Heart left ventricle (tissue), 13 donors: ENCODE measurements around the gene KIAA1958.

Experiments
- POLR2A ChIP-seq, 2 donors: fragments of 450-650 bp; IDR thresholded peaks; one replicate each; pipeline ENCODE4 v1.6.1; 2017; ENCODE audit warnings: antibody characterized with exemption in 2 of 2, mild to moderate bottlenecking in 2 of 2, moderate library complexity in 2 of 2
- TF ChIP-seq, protein P1 (sequence below), 12 donors: fragments of 200-600 bp; sonication (generic) in 4 of 12; IDR thresholded peaks; one replicate each; pipeline versions ENCODE4 v1.5.0 to v1.8.0; 2018 to 2022; ENCODE audit warnings: antibody characterized with exemption in 12 of 12, mild to moderate bottlenecking in 5 of 12
- donor health status: ischemic (EF 13 %, LVEDD 7.1; RV severe dilation, severe dysfunction).
- donor health status: DM: no; HTN: yes; CAD: no.
- donor health status: DM: no; HTN: no; CAD: no.
- donor health status: ischemic (EF 25% LVEDD 6.9; RV normal size, moderate dysfunction).
- donor health status: ischemic (EF 25% LVEDD 5.7; RV mildly dilated, moderate dysfunction).
- donor health status: ischemic (EF 35%, LVEDD 5.7; RV mildly dilated, moderate dysfunction).
- donor health status: nonischemic (EF 11% LVEDD 7.7; RV severe dilation, severe dysfunction).
- donor health status: DM: yes; HTN: yes; CAD: no.
- donor health status: PGD.
- donor health status: ischemic (EF 29% LVEDD 5.4; RV normal size, mild dysfunction).
- donor health status: nonischemic (EF 23%, LVEDD 6.1; RV moderate dilation, normal function).

DNA sequence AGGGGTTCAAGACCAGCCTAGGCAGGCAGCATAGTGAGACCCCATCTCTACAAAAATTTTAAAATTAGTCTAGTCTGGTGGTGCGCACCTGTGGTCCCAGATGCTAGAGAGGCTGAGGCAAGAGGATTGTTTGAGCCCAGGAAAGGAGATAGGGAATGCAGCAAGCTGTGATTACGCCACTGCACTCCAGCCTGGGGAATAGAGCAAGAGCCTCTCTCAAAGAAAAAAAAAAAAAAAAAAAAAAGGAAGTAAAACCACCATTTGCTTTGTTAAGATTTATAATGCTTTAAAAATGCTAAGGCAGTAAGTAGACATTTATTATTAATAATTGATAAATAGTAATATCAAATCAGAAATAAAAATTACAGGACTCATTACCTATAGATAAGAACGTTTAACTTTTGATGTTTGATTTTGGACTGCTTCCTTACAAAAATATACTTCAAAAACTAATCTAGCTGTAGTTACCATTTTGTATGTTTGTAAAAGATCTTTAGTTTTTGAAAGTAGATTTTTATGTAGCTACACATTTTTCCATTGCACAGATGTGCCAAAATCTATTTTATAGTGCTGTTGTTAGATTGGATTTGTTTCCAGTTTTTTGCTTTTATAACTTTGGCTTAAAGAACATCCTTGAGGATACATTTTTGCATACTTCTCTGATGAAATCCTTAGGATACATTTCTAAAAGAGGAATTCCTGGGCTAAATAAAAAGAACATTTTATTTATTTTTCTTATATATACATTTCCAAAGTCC, 144.9 kb downstream of the KIAA1958 start:
- TF ChIP-seq, protein P1, sequence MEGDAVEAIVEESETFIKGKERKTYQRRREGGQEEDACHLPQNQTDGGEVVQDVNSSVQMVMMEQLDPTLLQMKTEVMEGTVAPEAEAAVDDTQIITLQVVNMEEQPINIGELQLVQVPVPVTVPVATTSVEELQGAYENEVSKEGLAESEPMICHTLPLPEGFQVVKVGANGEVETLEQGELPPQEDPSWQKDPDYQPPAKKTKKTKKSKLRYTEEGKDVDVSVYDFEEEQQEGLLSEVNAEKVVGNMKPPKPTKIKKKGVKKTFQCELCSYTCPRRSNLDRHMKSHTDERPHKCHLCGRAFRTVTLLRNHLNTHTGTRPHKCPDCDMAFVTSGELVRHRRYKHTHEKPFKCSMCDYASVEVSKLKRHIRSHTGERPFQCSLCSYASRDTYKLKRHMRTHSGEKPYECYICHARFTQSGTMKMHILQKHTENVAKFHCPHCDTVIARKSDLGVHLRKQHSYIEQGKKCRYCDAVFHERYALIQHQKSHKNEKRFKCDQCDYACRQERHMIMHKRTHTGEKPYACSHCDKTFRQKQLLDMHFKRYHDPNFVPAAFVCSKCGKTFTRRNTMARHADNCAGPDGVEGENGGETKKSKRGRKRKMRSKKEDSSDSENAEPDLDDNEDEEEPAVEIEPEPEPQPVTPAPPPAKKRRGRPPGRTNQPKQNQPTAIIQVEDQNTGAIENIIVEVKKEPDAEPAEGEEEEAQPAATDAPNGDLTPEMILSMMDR (IDR thresholded peaks at IDR 0.05), result no peak
- TF ChIP-seq POLR2A (IDR thresholded peaks at IDR 0.05), result no peak
